Measurements from ENCODE around the gene ELMO3.

The ELMO3 gene

DNA sequence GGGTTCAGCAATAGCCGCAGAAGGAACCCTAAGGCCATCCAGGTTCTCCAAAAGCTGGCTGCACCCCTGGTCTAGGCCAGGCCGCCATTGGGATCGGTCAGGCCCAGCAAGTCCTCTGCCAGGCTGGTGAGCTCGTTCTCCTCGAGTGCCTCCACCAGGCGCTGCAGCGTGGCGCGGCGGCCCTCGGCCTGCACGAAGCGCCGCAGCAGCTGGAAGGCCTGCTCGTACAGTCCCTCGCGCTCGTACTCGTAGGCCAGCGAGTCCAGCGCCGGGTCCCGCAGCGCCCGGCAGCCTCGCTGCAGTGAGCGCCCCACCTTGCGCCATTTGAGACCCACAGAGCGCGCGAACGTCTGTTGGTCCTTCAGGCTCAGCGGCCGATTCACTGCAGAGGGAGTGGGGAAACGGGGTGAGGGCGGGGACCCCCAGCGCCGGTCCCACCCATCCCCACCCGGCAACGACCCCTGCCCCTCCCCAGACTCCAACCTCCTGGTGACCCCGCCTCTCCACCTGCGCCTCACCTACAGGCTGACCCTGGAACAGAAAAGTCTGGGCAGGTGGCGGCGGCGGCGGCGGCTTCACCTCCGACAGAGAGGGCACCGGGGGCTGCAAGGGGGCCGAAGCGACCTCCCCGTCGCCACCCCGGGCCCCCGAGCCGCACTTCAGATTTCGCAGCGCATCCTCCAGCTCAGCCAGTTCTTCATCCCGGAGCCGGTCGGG lies 44.2 kb upstream of the ELMO3 start:
- no peak for DNase-seq (ENCODE audit: low read depth)
- peak overlapping the region; percentile 28 for H3K4me3 ChIP-seq (ENCODE audit: low read depth, low read length)
- no peak for TF ChIP-seq CTCF (conservative IDR thresholded peaks at IDR 0.05; ENCODE audit: low read depth, low read length)

- peak overlapping the region; percentile 28 for H3K4me3 ChIP-seq (ENCODE audit: low read depth, low read length)
- peak; percentile 64 for TF ChIP-seq CTCF (conservative IDR thresholded peaks at IDR 0.05; ENCODE audit: low read depth, low read length)
- peak; percentile 83 for DNase-seq (ENCODE audit: low read depth)
These were observed 43.4 kb upstream of the ELMO3 start for GRCh38 chr16:67155295-67156142.

DNA sequence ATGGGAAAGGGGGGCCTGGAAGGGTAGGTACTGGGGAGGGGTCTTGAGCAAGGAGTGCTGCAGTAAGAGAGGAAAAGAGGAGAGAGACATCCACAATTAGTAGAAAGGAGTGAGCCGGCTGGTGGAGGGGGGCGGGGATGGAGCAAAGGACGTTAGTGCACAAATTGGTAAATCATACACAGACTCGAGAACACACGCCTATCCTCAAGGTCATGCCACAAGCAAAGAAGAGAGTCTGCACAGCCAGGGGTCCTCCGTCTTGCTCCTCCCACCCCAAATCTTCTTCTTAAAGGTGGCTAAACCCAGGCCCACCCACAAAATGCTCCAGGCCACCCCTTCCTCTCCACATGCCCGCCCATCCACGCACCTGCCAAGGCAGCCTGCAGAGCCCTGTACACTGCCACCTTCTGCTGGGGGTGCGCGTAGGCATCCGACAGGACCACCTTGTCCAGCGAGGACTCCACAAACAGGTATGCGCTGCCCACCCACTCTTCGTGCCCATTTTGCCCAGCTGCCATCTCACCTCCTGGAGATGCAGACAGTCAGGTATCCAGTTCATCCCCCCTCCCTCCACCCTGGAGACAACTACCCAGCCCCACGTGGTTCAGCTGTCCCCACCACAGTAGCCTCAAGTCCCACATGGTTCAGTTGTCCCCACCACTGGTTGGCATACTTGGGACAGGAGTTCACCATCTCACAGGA lies 42.6 kb upstream of the ELMO3 start:
- no peak for DNase-seq (ENCODE audit: low read depth)
- H3K4me3 ChIP-seq (ENCODE audit: low read depth, low read length): no peak overlapping the region
- no peak for TF ChIP-seq CTCF (conservative IDR thresholded peaks at IDR 0.05; ENCODE audit: low read depth, low read length)

DNA sequence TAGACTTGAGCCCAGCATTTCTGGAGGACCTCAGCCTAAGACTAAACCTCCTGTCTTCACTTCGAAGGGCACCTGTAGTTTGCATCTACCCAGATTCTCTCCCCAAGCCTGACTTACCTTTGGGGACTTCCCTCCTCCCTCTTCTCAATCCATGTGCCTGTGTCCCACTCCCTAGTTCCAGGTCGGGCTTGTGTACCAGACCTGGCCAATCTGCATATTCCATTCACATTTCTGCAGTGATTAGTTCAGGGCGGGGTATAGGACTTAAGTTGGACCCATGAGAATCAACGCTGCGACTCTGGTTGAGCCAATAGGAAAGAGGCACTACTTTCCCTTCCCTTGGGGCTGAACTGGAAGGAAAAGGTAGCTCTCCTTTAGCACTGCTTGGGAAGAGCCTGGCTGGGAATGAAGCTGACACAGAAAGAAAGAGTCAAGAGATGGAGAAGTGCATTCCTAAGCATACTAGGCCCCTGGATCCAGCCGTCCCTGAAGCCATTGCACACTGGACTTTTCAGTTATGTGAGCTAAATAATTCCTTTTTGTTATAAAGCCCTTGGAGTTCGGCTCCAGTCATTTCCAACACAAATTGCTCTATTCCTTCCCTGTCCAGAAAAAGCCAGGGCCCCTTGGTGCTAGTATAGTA lies 41.7 kb upstream of the ELMO3 start:
- H3K4me3 ChIP-seq (ENCODE audit: low read depth, low read length): no peak overlapping the region
- DNase-seq (ENCODE audit: low read depth): no peak
- TF ChIP-seq CTCF (conservative IDR thresholded peaks at IDR 0.05; ENCODE audit: low read depth, low read length): no peak

GRCh38 chr16:67157892-67158635 lies 40.9 kb upstream of the ELMO3 start:
- TF ChIP-seq CTCF (conservative IDR thresholded peaks at IDR 0.05; ENCODE audit: low read depth, low read length): no peak
- no peak overlapping the region for H3K4me3 ChIP-seq (ENCODE audit: low read depth, low read length)
- no peak for DNase-seq (ENCODE audit: low read depth)
